Measurements from ENCODE around the gene PLCL1. TPM values are rescaled to one million over a fixed set of nuclear protein-coding genes. Genes with fewer than 3 reads are reported as not detected.

PLCL1 gene
- total and polyA plus RNA-seq, 8 donors: 0.38 to 1.5 (median 0.73) TPM

GRCh38 chr2:197904446-197904845 lies 100.1 kb downstream of the PLCL1 start:
- DNase-seq (no peak), ATAC-seq (no peak), FAIRE-seq (no peak)
- no peaks in the 10 kb centered on the region for H3K27me3 ChIP-seq
- intact Hi-C loops (cut with DNase I): no loop called here
- no peaks in the 10 kb centered on the region for H3K9me3 ChIP-seq
- TF ChIP-seq CTCF (IDR thresholded peaks at IDR 0.05): no peak
- no peaks in the 10 kb centered on the region for H3K36me3 ChIP-seq
- H3K4me3 ChIP-seq: no peak overlapping the region
- 81 to 84% methylated on average over 2 of the region's 2 CpGs for WGBS, 2 donors
- no peaks in the 10 kb centered on the region for H3K4me1 ChIP-seq
- H3K27ac ChIP-seq: no peak overlapping the region

- ATAC-seq (no peak), FAIRE-seq (no peak), DNase-seq (no peak)
- Histone ChIP-seq H3K4me3 (no peak overlapping the region), H3K27ac (no peak overlapping the region), H3K9me3 (no peaks in the 10 kb centered on the region), H3K4me1 (no peaks in the 10 kb centered on the region), H3K27me3 (no peaks in the 10 kb centered on the region), H3K36me3 (no peaks in the 10 kb centered on the region)
- 87 to 92% methylated on average over 3 of the region's 3 CpGs for WGBS, 2 donors
- TF ChIP-seq CTCF (IDR thresholded peaks at IDR 0.05): no peak
- intact Hi-C loops (cut with DNase I): no loop called here
Measured at GRCh38 chr2:197908156-197908555, 103.8 kb downstream of the PLCL1 start.

- intact Hi-C loops (cut with DNase I): no loop called here
- no peak for FAIRE-seq
- H3K36me3 ChIP-seq: no peaks in the 10 kb centered on the region
- TF ChIP-seq CTCF (IDR thresholded peaks at IDR 0.05): no peak
- no peaks in the 10 kb centered on the region for H3K4me1 ChIP-seq
- no peaks in the 10 kb centered on the region for H3K9me3 ChIP-seq
- ATAC-seq: peak in 2 of 4 donors; percentile 44 to 66
- H3K27ac ChIP-seq: no peak overlapping the region
- 60 to 62% methylated on average over 8 of the region's 8 CpGs for WGBS, 2 donors
- peak in 1 of 6 donors; percentile 2 for DNase-seq
- H3K27me3 ChIP-seq: no peaks in the 10 kb centered on the region
- H3K4me3 ChIP-seq: no peak overlapping the region
Measured at GRCh38 chr2:197908990-197909776, 104.8 kb downstream of the PLCL1 start.

- no peaks in the 10 kb centered on the region for H3K9me3 ChIP-seq
- H3K4me1 ChIP-seq: peaks cover 0 to 4% (median 3%) of the 10 kb centered on the region in 3 donors
- H3K27me3 ChIP-seq: no peaks in the 10 kb centered on the region
- no peak for ATAC-seq
- intact Hi-C loops (cut with DNase I): no loop called here
- H3K27ac ChIP-seq: no peak overlapping the region
- no peak overlapping the region for H3K4me3 ChIP-seq
- no peak for FAIRE-seq
- H3K36me3 ChIP-seq: no peaks in the 10 kb centered on the region
- WGBS, 2 donors: 55 to 62% methylated on average over 3 of the region's 3 CpGs
- no peak for TF ChIP-seq CTCF (IDR thresholded peaks at IDR 0.05)
- DNase-seq: no peak
Measured at GRCh38 chr2:197911667-197912066, 107.3 kb downstream of the PLCL1 start.

- 68 to 76% methylated on average over 3 of the region's 3 CpGs for WGBS, 2 donors
- Histone ChIP-seq H3K4me3 (no peak overlapping the region), H3K9me3 (no peaks in the 10 kb centered on the region), H3K27ac (no peak overlapping the region), H3K36me3 (no peaks in the 10 kb centered on the region), H3K4me1 (peaks cover 0 to 4% (median 3%) of the 10 kb centered on the region in 3 donors), H3K27me3 (no peaks in the 10 kb centered on the region)
- DNase-seq: no peak
- intact Hi-C loops (cut with DNase I): no loop called here
- ATAC-seq: no peak
- TF ChIP-seq CTCF (IDR thresholded peaks at IDR 0.05): no peak
- no peak for FAIRE-seq
Measured at GRCh38 chr2:197913084-197913483, 108.7 kb downstream of the PLCL1 start.
